Measurements from ENCODE around the gene FAM174C.
A peak's percentile ranks its signal among the peaks of the same experiment; 100 is the strongest.
"Not testable (repeated sequence)": the region's sequence is repeated elsewhere in the genome, so short reads cannot be mapped to it uniquely, and the experiment has no call there.

Gene FAM174C

DNA sequence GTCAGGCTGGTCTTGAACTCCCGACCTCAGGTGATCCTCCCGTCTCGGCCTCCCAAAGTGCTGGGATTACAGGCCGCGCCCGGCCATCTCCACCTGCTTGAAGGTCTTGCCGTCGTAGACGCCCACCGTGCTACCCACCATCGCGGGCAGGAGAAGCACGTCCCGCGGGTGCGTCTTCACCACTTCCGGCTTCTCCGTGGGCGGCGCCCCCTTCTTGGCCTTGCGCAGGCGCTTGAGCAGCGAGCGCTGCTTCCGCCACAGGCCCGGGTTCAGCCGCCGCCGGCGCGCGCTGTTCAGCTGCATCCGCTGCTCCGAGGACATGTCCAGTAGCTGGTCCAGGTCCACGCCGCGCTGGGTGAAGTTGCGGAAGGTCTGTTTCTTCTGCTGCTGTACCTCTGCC is 32.0 kb downstream of the FAM174C start:
- no peak for DNase-seq

- DNase-seq = no peak
Observed at GRCh38 chr19:1307755-1308303, 32.5 kb downstream of the FAM174C start.

- no peak for DNase-seq
Observed at GRCh38 chr19:1308718-1309117, 33.4 kb downstream of the FAM174C start.

DNA sequence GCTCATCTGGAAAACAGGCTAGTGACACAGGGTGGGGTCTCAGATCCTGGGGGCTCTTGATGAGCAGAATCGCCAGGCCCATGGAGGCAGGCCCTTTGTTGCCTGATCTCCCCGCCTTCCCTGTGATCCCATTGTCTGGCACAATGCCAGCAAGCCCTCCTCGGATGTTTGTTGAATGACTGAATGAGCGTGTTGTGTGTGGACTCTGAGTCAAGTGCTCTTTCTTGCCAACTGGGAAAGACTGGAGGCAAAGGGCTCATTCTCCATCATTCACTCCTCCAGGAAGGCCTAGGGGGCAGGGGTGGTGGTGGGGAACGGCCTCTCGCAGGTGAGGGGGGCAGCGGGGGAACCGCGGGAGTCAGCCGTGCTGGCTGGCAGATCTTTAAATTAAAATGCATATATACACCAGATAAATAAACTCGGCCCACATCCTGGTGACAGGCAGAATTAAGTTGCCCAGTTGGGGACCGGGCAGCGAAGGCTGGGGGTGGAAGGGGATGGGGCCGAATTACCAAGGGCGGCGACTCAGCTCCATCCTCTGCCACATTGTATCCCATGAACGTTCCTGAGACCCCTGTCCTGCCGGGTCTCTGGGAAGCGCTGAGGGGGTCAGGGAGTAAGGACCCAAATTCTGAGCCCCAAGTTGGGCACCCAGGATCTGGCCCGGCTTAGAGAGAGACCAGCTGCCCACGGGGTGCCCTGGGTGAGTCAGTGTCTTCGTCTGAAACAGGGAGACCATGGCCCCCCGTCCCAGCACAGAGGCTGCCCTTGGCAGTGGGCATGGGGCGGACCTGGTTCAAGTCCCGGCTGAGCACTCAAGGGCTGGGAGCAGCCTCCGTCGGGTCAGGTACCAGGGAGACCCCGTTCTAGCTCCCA is 34.9 kb downstream of the FAM174C start:
- no peak for DNase-seq

- no peak for DNase-seq
Observed at GRCh38 chr19:1310853-1311180, 35.5 kb downstream of the FAM174C start.

DNA sequence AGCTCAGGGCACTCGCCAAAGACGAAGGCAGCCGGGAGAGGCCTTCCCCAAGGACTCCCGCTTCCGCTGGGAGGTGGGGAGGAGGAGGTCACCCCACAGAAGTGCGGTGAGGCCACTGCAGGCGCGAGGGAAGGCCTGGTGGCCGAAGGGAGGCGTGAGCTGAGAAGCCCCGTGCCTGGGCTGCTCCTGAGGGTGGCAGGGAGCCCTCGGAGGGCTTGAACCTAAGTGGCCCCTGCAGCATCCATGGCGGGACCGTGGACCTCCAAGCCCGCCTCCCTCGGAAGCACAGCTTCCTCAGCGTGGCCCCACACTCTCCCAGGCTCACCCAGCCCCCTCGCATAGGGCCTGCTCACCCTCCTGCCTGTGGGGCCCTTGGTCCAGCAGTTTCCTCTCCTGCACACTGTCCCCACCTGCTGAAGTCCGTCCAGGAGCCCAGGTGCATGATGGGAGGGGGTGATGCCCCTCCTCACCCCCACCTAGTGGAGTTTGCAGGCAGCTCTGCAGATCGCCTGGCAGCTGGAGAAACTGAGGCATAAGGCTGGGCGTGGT is 36.3 kb downstream of the FAM174C start:
- DNase-seq = no peak

GRCh38 chr19:1312767-1313694 is 37.7 kb downstream of the FAM174C start:
- DNase-seq = no peak

DNA sequence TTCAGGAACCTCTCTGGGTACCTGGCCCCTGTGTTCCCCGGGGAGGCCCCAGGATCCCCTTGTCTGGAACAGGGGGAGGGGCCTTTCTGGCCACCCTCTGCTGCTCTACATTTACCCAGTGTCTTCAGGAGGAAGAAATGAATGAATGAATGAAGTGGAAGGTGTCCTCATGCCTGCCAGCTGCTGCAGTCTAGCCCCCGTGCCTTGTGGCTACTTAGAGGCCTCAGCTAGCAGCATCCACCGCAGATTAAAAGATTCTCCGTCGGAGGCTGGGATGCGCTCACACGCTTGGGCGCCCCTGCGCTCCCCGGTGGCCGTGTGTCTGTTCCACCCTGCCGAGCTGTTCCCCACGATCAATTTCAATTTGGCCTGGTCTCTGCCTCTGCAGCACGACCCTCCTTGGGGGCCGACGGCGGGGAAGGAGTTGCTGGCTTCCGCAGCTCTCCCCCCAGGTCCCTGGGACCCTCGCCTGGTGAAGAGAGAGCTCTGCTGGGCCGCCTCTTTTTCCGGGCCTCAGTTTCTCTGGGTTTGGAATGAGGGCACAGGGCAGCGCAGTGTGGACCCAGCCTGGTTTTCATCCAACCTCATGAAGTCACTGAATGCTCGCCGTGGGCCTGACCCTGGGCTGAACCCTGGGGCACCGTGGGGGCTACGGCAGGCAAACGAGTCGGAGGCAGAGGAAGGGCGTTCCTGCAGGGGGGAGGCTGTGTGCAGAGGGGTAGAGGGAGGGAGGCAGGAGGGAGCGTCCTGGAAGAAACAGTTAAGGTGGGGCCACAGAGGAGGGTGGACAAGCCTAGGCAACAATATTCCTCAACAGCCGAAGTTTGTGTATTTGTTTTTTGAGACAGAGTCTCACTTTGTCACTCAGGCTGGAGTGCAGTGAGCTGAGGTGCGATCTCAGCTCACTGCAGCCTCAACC is 38.6 kb downstream of the FAM174C start:
- DNase-seq = no peak

DNA sequence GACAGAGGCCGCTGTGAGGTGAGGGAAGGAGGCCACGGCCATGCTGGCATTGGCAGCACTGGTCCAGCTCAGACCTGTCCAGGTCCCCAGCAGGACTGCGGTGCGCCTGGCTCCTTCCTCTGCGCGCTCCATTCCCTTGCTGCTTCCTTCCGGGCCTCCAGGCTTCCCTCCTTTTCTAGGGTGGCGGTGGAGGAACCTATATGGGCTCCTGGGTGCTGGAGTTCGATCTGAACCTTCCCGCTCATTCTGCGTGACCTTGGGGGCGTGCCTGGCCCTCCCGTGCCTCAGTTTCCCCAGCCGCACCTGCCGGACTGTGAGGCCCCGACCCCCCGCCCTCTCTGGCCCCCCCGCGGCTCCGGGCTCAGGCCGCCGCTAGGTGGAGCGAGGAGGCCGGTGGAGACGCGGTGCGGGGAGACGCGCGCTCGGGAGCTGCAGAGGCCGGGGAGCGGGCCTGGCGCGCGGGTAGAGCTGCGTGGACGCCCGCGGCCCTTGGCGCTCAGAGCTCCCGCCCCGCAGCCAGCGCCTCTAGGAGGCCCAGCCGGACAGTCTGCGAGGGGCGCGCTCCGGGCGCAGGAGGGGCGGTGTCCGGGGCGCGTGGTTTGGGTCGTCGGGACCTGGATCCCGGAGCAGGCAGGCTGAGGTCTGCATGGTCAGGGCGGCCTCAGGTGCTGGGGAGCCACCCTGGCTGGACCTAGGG is 40.3 kb downstream of the FAM174C start:
- DNase-seq = peak; percentile 40

DNA sequence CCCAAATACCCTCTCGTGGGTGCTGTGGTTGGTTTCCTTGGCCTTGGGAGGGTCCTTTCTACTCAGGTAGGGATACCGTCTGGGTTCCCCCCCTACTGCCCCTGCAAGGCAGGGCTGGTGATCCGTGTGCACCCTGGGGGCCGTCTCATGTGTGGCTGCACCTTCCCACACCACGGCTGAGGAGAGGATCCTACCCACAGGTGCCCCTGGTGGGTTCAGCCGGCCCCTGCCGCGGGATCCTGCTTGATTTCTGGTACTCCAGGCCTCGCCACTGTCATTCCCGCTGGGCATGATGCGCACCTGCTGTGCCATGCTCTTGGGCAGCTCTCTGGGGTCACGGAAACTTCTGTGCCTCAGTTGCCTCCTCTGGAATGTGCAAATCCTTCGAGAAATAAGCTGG is 41.1 kb downstream of the FAM174C start:
- DNase-seq = no peak

DNA sequence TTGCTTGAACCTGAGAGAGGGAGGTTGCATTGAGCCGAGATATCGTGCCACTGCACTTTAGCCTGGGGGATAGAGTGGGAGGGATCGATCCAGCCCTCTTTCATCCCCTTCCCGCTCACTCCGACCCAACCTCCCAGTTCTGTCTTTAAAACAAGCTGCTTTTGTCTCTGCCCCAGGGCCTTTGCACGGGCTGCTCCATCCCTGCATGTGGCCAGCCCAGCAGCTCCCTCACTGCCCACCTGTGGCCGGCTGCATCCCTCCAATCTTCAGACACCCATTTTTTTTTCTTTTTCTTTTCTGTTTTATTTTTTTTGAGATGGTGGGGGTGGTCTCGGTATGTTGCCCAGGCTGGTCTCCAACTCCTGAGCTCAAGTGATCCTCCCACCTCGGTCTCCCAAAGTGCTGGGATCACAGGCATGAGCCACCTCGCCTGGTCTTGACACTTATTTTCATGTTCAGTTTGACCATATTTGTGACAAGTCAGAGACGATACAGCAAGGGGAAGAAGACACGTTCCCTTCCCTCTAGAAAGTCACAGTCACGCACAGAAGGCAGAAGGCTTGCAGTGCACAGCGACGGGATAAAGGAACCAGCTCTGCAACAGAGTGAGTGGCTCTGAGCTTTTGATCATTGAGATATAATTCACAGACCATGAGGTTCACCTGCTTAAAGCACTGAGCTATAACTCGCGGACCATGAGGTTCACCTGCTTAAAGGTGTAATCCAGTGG is 42.1 kb downstream of the FAM174C start:
- DNase-seq = no peak

GRCh38 chr19:1318678-1319471 is 43.5 kb downstream of the FAM174C start:
- DNase-seq = no peak

DNA sequence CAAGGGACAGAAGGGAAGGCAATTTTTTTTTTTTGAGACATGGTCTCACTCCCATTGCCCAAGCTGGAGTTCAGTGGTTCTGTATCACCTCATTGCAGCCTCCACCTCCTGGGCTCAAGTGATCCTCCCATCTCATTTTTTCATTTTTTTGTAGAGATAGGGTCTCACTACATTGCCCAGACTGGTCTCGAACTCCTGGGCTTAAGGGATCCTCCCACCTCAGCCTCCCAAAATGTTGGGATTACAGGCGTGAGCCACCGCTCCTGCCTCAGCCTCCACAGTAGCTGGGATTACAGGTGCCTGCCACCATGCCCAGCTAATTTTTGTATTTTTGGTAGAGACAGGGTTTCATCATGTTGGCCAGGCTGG is 44.9 kb downstream of the FAM174C start:
- DNase-seq = not testable (repeated sequence)

GRCh38 chr19:1321539-1321938 is 46.2 kb downstream of the FAM174C start:
- DNase-seq = no peak

GRCh38 chr19:1322198-1322981 is 47.1 kb downstream of the FAM174C start:
- no peak for DNase-seq

DNA sequence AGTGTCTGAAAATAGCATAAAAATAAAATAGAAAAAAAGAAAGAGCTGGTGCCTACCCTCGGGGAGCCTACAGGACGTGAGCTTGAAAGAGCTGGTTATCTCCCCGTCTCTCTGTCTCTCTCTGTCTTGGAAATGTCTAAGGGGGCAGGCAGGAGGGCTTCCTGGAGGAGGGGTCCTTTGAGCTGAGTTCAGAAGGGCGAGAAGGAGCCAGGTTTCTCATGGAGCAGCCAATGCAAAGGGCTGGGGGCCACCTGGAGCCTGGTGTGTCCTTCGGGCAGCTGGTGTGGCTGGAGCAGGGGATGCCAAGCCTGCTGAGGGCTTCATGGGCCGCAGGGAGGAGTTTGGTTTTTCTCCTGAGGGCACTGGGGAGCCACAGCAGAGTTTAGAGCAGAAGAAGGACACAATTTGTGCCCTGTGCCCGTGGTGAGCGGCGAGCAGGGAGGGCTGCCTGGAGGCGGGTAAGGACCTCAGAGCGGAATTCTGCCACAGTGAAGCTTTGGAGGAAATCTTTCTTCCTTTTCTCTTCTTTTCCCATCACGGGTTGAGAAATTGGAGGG is 49.0 kb downstream of the FAM174C start:
- DNase-seq = no peak

- peak; percentile 9 for DNase-seq
Observed at GRCh38 chr19:1324806-1325567, 49.7 kb downstream of the FAM174C start.

All from activated CD4-positive, alpha-beta T cell treated with anti-CD3 and anti-CD28 coated beads, Interleukin-2, Interleukin-6, amounts not matched to agents 100 ng/mL and 50 ng/mL, durations not matched to agents 16 hours and 8 hours (primary cell).